Sigmoid colon (tissue), 4 donors: Measurements from ENCODE around the gene YARS1.

Experiments
- EP300 ChIP-seq, 4 donors: sonication (generic); formaldehyde crosslinking; IDR thresholded peaks; one replicate each; pipeline ENCODE4 v1.6.1; 2017; ENCODE audit warnings: antibody characterized with exemption in 4 of 4
- POLR2A ChIP-seq, 2 donors: fragments of 450-650 bp; IDR thresholded peaks; one replicate each; pipeline ENCODE4 v1.6.1; 2016; ENCODE audit warnings: antibody characterized with exemption in 2 of 2, mild to moderate bottlenecking in 2 of 2, moderate library complexity in 2 of 2
- TF ChIP-seq, protein P1 (sequence below), 4 experiments: fragments of 450-650 bp in 3 of 4; fragments of 200-600 bp in 1 of 4; IDR thresholded peaks; one replicate each; pipeline ENCODE4 v1.5.1; 2016 to 2019; ENCODE audit warnings: antibody characterized with exemption in 4 of 4, mild to moderate bottlenecking in 3 of 4, moderate library complexity in 2 of 4

DNA sequence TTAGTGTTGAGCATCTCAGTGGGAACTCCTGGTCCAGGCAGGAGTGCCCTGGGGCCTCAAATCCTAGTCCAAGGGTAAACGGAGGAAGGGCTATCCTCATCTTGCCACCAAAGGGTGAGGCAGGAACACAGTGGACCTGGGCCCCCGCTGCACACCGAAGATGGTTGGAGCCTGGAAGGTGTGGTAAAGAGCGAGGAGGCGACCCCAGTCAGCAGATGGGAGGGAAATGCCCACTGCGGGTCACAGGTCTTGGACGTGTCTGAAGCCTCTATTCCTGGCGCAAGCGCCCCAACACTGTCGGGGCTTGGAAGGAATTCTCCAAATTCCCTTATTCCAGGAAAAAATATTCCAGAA, 76.1 kb downstream of the YARS1 start:
- TF ChIP-seq, protein P1, sequence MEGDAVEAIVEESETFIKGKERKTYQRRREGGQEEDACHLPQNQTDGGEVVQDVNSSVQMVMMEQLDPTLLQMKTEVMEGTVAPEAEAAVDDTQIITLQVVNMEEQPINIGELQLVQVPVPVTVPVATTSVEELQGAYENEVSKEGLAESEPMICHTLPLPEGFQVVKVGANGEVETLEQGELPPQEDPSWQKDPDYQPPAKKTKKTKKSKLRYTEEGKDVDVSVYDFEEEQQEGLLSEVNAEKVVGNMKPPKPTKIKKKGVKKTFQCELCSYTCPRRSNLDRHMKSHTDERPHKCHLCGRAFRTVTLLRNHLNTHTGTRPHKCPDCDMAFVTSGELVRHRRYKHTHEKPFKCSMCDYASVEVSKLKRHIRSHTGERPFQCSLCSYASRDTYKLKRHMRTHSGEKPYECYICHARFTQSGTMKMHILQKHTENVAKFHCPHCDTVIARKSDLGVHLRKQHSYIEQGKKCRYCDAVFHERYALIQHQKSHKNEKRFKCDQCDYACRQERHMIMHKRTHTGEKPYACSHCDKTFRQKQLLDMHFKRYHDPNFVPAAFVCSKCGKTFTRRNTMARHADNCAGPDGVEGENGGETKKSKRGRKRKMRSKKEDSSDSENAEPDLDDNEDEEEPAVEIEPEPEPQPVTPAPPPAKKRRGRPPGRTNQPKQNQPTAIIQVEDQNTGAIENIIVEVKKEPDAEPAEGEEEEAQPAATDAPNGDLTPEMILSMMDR (IDR thresholded peaks at IDR 0.05): no peak
- TF ChIP-seq POLR2A (IDR thresholded peaks at IDR 0.05) (no peak), EP300 (IDR thresholded peaks at IDR 0.05) (no peak)
